IMR-90 (cell line): ENCODE measurements around the gene IGLL1.
"Not testable (repeated sequence)": the region's sequence is repeated elsewhere in the genome, so short reads cannot be mapped to it uniquely, and the experiment has no call there.

Experiments used
- BHLHE40 ChIP-seq: fragments of 150-350 bp; IDR thresholded peaks from 2 replicates; pipeline ENCODE4 v1.6.1; 2016; ENCODE audit warnings: mild to moderate bottlenecking, low read depth, low read length
- CTCF ChIP-seq: conservative IDR thresholded peaks from 2 replicates; pipeline ENCODE4 v1.5.1; 2012; ENCODE audit warnings: mild to moderate bottlenecking, low read depth, low read length, improper control_type of control experiment
- ELK1 ChIP-seq: fragments of 150-350 bp; IDR thresholded peaks from 2 replicates; pipeline ENCODE4 v1.6.1; 2016; ENCODE audit warnings: low read depth, mild to moderate bottlenecking, low read length, moderate library complexity, borderline replicate concordance
- FOS ChIP-seq: fragments of 150-350 bp; IDR thresholded peaks from 2 replicates; pipeline ENCODE4 v1.6.1; 2016; ENCODE audit warnings: low read depth, low read length
- MAFK ChIP-seq: IDR thresholded peaks from 2 replicates; pipeline ENCODE4 v1.6.1; 2012; ENCODE audit warnings: low read depth, low read length, improper control_type of control experiment
- MAZ ChIP-seq: IDR thresholded peaks from 2 replicates; pipeline ENCODE4 v1.6.1; 2012; ENCODE audit warnings: low read depth, mild to moderate bottlenecking, low read length, improper control_type of control experiment, moderate library complexity, borderline replicate concordance
- MXI1 ChIP-seq: IDR thresholded peaks from 2 replicates; pipeline ENCODE4 v1.6.1; 2012; ENCODE audit warnings: low read depth, mild to moderate bottlenecking, low read length, moderate library complexity, borderline replicate concordance
- NFE2L2 ChIP-seq: fragments of 150-350 bp; IDR thresholded peaks from 2 replicates; pipeline ENCODE4 v1.6.1; 2016; ENCODE audit warnings: low read depth, mild to moderate bottlenecking, low read length
- POLR2A ChIP-seq: IDR thresholded peaks from 2 replicates; pipeline ENCODE4 v1.6.1; 2012; ENCODE audit warnings: mild to moderate bottlenecking, low read depth, low read length
- RAD21 ChIP-seq: IDR thresholded peaks from 2 replicates; pipeline ENCODE4 v1.6.1; 2012; ENCODE audit warnings: low read length, improper control_type of control experiment
- RCOR1 ChIP-seq: IDR thresholded peaks from 2 replicates; pipeline ENCODE4 v1.6.1; 2012; ENCODE audit warnings: mild to moderate bottlenecking, low read length, improper control_type of control experiment; ENCODE audit not compliant: insufficient replicate concordance
- RFX5 ChIP-seq: IDR thresholded peaks from 2 replicates; pipeline ENCODE4 v1.8.0; 2012; ENCODE audit warnings: low read depth, mild to moderate bottlenecking, low read length, moderate library complexity
- SMC3 ChIP-seq: fragments of 150-350 bp; IDR thresholded peaks from 2 replicates; pipeline ENCODE4 v1.6.1; 2016; ENCODE audit warnings: low read depth, mild to moderate bottlenecking, antibody characterized with exemption, low read length, moderate library complexity
- USF2 ChIP-seq: fragments of 150-350 bp; IDR thresholded peaks from 2 replicates; pipeline ENCODE4 v1.6.1; 2017; ENCODE audit warnings: mild to moderate bottlenecking, antibody characterized with exemption, low read length, low read depth

- TF ChIP-seq POLR2A, CTCF, MAZ, RFX5, RAD21, ELK1, NFE2L2, RCOR1, BHLHE40, SMC3, FOS, MXI1, USF2, MAFK: not testable (repeated sequence)
These were observed 41.4 kb downstream of the IGLL1 start for GRCh38 chr22:23538696-23539030.
